IMR-90 (cell line): ENCODE data around the gene MEOX2. TPM values are rescaled to one million over a fixed set of nuclear protein-coding genes. Genes with fewer than 3 reads are reported as not detected.

ENCODE experiments used
- ATAC-seq: fragments of 200-7000 bp; cut with Tn5 transposase; 2 replicates; pipeline ENCODE4 v1.9.1; 2020; ENCODE audit warnings: low read depth, mild to moderate bottlenecking, moderate library complexity
- BruUV-seq: library from RNA; stranded (reverse); fragments of 400-500 nt; replicated peaks from 2 replicates; lab custom pipeline; 2021; lab: Mats Ljungman, UMichigan
- CTCF ChIA-PET: fragments of 300-600 bp; formaldehyde crosslinking; extraction: SDS; loops from one replicate; lab custom pipeline; 2021; ENCODE audit warnings: antibody characterized with exemption; lab: Yijun Ruan, JAX
- POLR2A ChIA-PET: fragments of 300-600 bp; sonication (Branson Sonifier 250); formaldehyde crosslinking; loops from one replicate; lab custom pipeline; 2022; ENCODE audit warnings: antibody characterized with exemption; ENCODE audit not compliant: unreplicated experiment; lab: Charles Lee
- DNase-seq: peaks from one replicate; pipeline ENCODE4 v3.0.0; 2013
- H2AFZ ChIP-seq: replicated peaks from 2 replicates; pipeline ENCODE3; 2013; ENCODE audit warnings: low read length, mild to moderate bottlenecking; ENCODE audit not compliant: poor library complexity
- H2AK5ac ChIP-seq: 2 replicates; pipeline ENCODE4 v1.6.1; 2013; ENCODE audit warnings: low read depth, low read length, inconsistent platforms
- H2AK9ac ChIP-seq: replicated peaks from 2 replicates; pipeline ENCODE3; 2013; ENCODE audit warnings: mild to moderate bottlenecking, low read depth, low read length, moderate library complexity; ENCODE audit not compliant: poor library complexity
- H2BK120ac ChIP-seq: 2 replicates; pipeline ENCODE4 v1.6.1; 2013; ENCODE audit warnings: low read depth, low read length, inconsistent platforms
- H2BK15ac ChIP-seq: 3 replicates; pipeline ENCODE4 v1.6.1; 2013; ENCODE audit warnings: low read depth, low read length, inconsistent platforms
- H2BK20ac ChIP-seq: 2 replicates; pipeline ENCODE4 v1.6.1; 2013; ENCODE audit warnings: low read depth, mild to moderate bottlenecking, inconsistent platforms, low read length, moderate library complexity
- H2BK5ac ChIP-seq: 2 replicates; pipeline ENCODE4 v1.6.1; 2013; ENCODE audit warnings: mild to moderate bottlenecking, low read depth, low read length, inconsistent platforms; ENCODE audit not compliant: poor library complexity, severe bottlenecking
- H3K14ac ChIP-seq: replicated peaks from 2 replicates; pipeline ENCODE4 v1.6.1; 2013; ENCODE audit warnings: low read depth, low read length, inconsistent platforms
- H3K18ac ChIP-seq: 2 replicates; pipeline ENCODE4 v1.6.1; 2013; ENCODE audit warnings: low read depth, low read length, control low read depth
- H3K23ac ChIP-seq: 2 replicates; pipeline ENCODE4 v1.6.1; 2013; ENCODE audit warnings: low read depth, low read length, inconsistent platforms
- H3K27ac ChIP-seq: 2 replicates; pipeline ENCODE4 v1.5.1; 2013; ENCODE audit warnings: mild to moderate bottlenecking, control low read depth, low read length; ENCODE audit not compliant: insufficient read depth
- H3K27me3 ChIP-seq: 2 replicates; pipeline ENCODE4 v1.6.1; 2013; ENCODE audit warnings: low read length; ENCODE audit not compliant: control insufficient read depth, insufficient read depth
- H3K36me3 ChIP-seq: 2 replicates; pipeline ENCODE4 v1.6.1; 2013; ENCODE audit warnings: low read length, mixed read lengths; ENCODE audit not compliant: control insufficient read depth, insufficient read depth
- H3K4ac ChIP-seq: 2 replicates; pipeline ENCODE4 v1.6.1; 2013; ENCODE audit warnings: low read depth, low read length, inconsistent platforms
- H3K4me1 ChIP-seq: 2 replicates; pipeline ENCODE4 v1.6.1; 2013; ENCODE audit warnings: low read length, mixed read lengths; ENCODE audit not compliant: control insufficient read depth, insufficient read depth
- H3K4me2 ChIP-seq: 2 replicates; pipeline ENCODE4 v1.6.1; 2013; ENCODE audit warnings: low read depth, mild to moderate bottlenecking, control low read depth, low read length, moderate library complexity
- H3K4me3 ChIP-seq: 2 replicates; pipeline ENCODE4 v1.5.1; 2013; ENCODE audit warnings: low read depth, mild to moderate bottlenecking, control low read depth, low read length, moderate library complexity; ENCODE audit not compliant: insufficient read depth
- H3K56ac ChIP-seq: 2 replicates; pipeline ENCODE4 v1.6.1; 2013; ENCODE audit warnings: low read length, inconsistent platforms; ENCODE audit not compliant: insufficient read depth; ENCODE audit errors: extremely low read depth
- H3K79me1 ChIP-seq, 2 experiments: 2 replicates each; pipeline ENCODE4 v1.6.1; 2013; ENCODE audit warnings: low read length in 2 of 2, inconsistent platforms in 1 of 2, low read depth in 1 of 2
- H3K9ac ChIP-seq: 2 replicates; pipeline ENCODE4 v1.6.1; 2013; ENCODE audit warnings: low read depth, low read length, control low read depth
- H3K9me1 ChIP-seq: 2 replicates; pipeline ENCODE4 v1.6.1; 2013; ENCODE audit warnings: low read length, inconsistent platforms; ENCODE audit not compliant: insufficient read depth
- H3K9me3 ChIP-seq: 2 replicates; pipeline ENCODE4 v1.6.1; 2013; ENCODE audit warnings: low read length; ENCODE audit not compliant: control insufficient read depth, insufficient read depth
- H4K20me1 ChIP-seq: 2 replicates; pipeline ENCODE4 v1.6.1; 2013; ENCODE audit warnings: low read length, inconsistent platforms; ENCODE audit not compliant: insufficient read depth
- H4K5ac ChIP-seq: 2 replicates; pipeline ENCODE4 v1.6.1; 2013; ENCODE audit warnings: mild to moderate bottlenecking, low read depth, low read length, control low read depth
- H4K8ac ChIP-seq, 2 experiments: 2 replicates each; pipeline ENCODE4 v1.6.1; 2013; ENCODE audit warnings: low read depth in 2 of 2, low read length in 2 of 2, control low read depth in 1 of 2, inconsistent platforms in 1 of 2
- H4K91ac ChIP-seq: 2 replicates; pipeline ENCODE4 v1.6.1; 2013; ENCODE audit warnings: low read depth, low read length, inconsistent platforms; ENCODE audit not compliant: insufficient read depth
- BHLHE40 ChIP-seq: fragments of 150-350 bp; IDR thresholded peaks from 2 replicates; pipeline ENCODE4 v1.6.1; 2016; ENCODE audit warnings: mild to moderate bottlenecking, low read depth, low read length
- CEBPB ChIP-seq: IDR thresholded peaks from 2 replicates; pipeline ENCODE4 v1.6.1; 2012; ENCODE audit warnings: low read depth, low read length, improper control_type of control experiment
- CHD1 ChIP-seq: IDR thresholded peaks from 2 replicates; pipeline ENCODE4 v1.6.1; 2012; ENCODE audit warnings: low read depth, low read length, improper control_type of control experiment
- FOS ChIP-seq: fragments of 150-350 bp; IDR thresholded peaks from 2 replicates; pipeline ENCODE4 v1.6.1; 2016; ENCODE audit warnings: low read depth, low read length
- MXI1 ChIP-seq: IDR thresholded peaks from 2 replicates; pipeline ENCODE4 v1.6.1; 2012; ENCODE audit warnings: low read depth, mild to moderate bottlenecking, low read length, moderate library complexity, borderline replicate concordance
- NFE2L2 ChIP-seq: fragments of 150-350 bp; IDR thresholded peaks from 2 replicates; pipeline ENCODE4 v1.6.1; 2016; ENCODE audit warnings: low read depth, mild to moderate bottlenecking, low read length
- POLR2A ChIP-seq: IDR thresholded peaks from 2 replicates; pipeline ENCODE4 v1.6.1; 2012; ENCODE audit warnings: mild to moderate bottlenecking, low read depth, low read length
- RCOR1 ChIP-seq: IDR thresholded peaks from 2 replicates; pipeline ENCODE4 v1.6.1; 2012; ENCODE audit warnings: mild to moderate bottlenecking, low read length, improper control_type of control experiment; ENCODE audit not compliant: insufficient replicate concordance
- SMC3 ChIP-seq: fragments of 150-350 bp; IDR thresholded peaks from 2 replicates; pipeline ENCODE4 v1.6.1; 2016; ENCODE audit warnings: low read depth, mild to moderate bottlenecking, antibody characterized with exemption, low read length, moderate library complexity
- USF2 ChIP-seq: fragments of 150-350 bp; IDR thresholded peaks from 2 replicates; pipeline ENCODE4 v1.6.1; 2017; ENCODE audit warnings: mild to moderate bottlenecking, antibody characterized with exemption, low read length, low read depth
- WGBS, 2 experiments: methylation state at CpG; one replicate each; pipeline versions ENCODE4 v1.1.5 to v1.1.7; 2013; ENCODE audit warnings: missing lambda C conversion rate in 2 of 2; ENCODE audit not compliant: insufficient read length in 1 of 2; ENCODE audit errors: extremely low coverage in 2 of 2; 5-methylcytosine and 5-hydroxymethylcytosine counted together
- dilution Hi-C: fragments of 300-500 bp; cut with HindIII; formaldehyde crosslinking; loops from one replicate; pipeline ENCODE4 v1.14.3; 2018; ENCODE audit warnings: low sequenced_read_pairs; ENCODE audit not compliant: unreplicated experiment
- in situ Hi-C: fragments of 300-500 bp; cut with MboI; formaldehyde crosslinking; loops from 3 replicates; pipeline ENCODE4 v1.14.3; 2019; ENCODE audit warnings: low sequenced_read_pairs, inconsistent platforms, mixed read lengths
- intact Hi-C: fragments of 100-400 bp; cut with micrococcal nuclease; formaldehyde crosslinking; loops from 2 replicates; pipeline ENCODE4 v1.10.0; 2022
- polyA plus RNA-seq, 3 experiments: library from polyadenylated mRNA; depleted of rRNA; stranded (reverse); fragments of >200 nt; gene quantifications; 2 replicates each; pipeline ENCODE4 v1.2.3, GENCODE V29; 2012; ENCODE audit warnings: low replicate concordance in 1 of 3
- total RNA-seq: library from RNA; depleted of rRNA; stranded (reverse); fragments of >200 nt; gene quantifications from 2 replicates; pipeline ENCODE4 v1.2.3, GENCODE V29; 2012

The MEOX2 gene
- total and polyA plus RNA-seq, 2 of the 4 experiments (the other 2 are of a cell fraction): under 0.01 TPM; not detected in 1

GRCh38 chr7:15626041-15626440, 60.4 kb downstream of the MEOX2 start:
- no peak for ATAC-seq
- H2BK120ac ChIP-seq: no peak overlapping the region
- H4K5ac ChIP-seq: no peak overlapping the region
- H3K27ac ChIP-seq: no peak overlapping the region
- no CpG with 5 or more reads among the region's 1 CpG for WGBS, 2 experiments
- H3K14ac ChIP-seq: no peak overlapping the region
- no peak overlapping the region for H3K9ac ChIP-seq
- H3K4me2 ChIP-seq: no peak overlapping the region
- 0 out of 2 replicates have a peak, but pooled peaks cover 3% of the 10 kb centered on the region for H3K9me1 ChIP-seq
- dilution Hi-C loops: no loop called here
- H3K18ac ChIP-seq: no peak overlapping the region
- H3K4me1 ChIP-seq: no peaks in the 10 kb centered on the region
- no peak overlapping the region for H3K23ac ChIP-seq
- H3K9me3 ChIP-seq: no peaks in the 10 kb centered on the region
- no peaks in the 10 kb centered on the region for H3K27me3 ChIP-seq
- H3K36me3 ChIP-seq: no peaks in the 10 kb centered on the region
- BruUV-seq: no TSS peak
- TF ChIP-seq SMC3: no peak
- TF ChIP-seq USF2: no peak
- no peak for TF ChIP-seq POLR2A
- TF ChIP-seq NFE2L2: no peak
- TF ChIP-seq FOS: no peak
- TF ChIP-seq CHD1: no peak
- TF ChIP-seq MXI1: no peak
- TF ChIP-seq RCOR1: no peak
- no peak for TF ChIP-seq CEBPB
- no peak for TF ChIP-seq BHLHE40
- in situ Hi-C loops: no loop called here
- H3K79me1 ChIP-seq: no peaks in the 10 kb centered on the region
- no peak overlapping the region for H2AK9ac ChIP-seq
- DNase-seq: no peak
- H2AFZ ChIP-seq: no peak overlapping the region
- intact Hi-C loops: no loop called here
- no peak overlapping the region for H3K4ac ChIP-seq
- no peak overlapping the region for H3K4me3 ChIP-seq
- H3K56ac ChIP-seq: no peak overlapping the region
- no peak overlapping the region for H4K8ac ChIP-seq
- ChIA-PET POLR2A (no interaction called here), CTCF (no interaction called here)
- H4K20me1 ChIP-seq: no peaks in the 10 kb centered on the region
- H2BK5ac ChIP-seq: no peak overlapping the region
- no peak overlapping the region for H2BK15ac ChIP-seq
- no peak overlapping the region for H4K91ac ChIP-seq
- H2AK5ac ChIP-seq: no peak overlapping the region
- H2BK20ac ChIP-seq: no peak overlapping the region
